GM23338 (cell line): ENCODE results near the gene DDX25. TPM values are rescaled to one million over a fixed set of nuclear protein-coding genes. Genes with fewer than 3 reads are reported as not detected.

Source experiments
- ATAC-seq: fragments of 200-7000 bp; cut with Tn5 transposase; 3 replicates; pipeline ENCODE4 v1.9.1; 2020
- DNase-seq: peaks from one replicate; pipeline ENCODE4 v3.0.0-alpha.2; 2015; ENCODE audit warnings: low spot score
- H2AFZ ChIP-seq: fragments of 200-600 bp; sonication (generic); 2 replicates; pipeline ENCODE4 v1.8.0; 2016; ENCODE audit warnings: antibody characterized with exemption, mild to moderate bottlenecking, moderate library complexity
- H3F3A ChIP-seq: fragments of 200-600 bp; sonication (generic); replicated peaks from 2 replicates; pipeline ENCODE4 v1.8.0; 2017; ENCODE audit warnings: antibody characterized with exemption, mixed run types, low read depth
- H3K27ac ChIP-seq: fragments of 200-600 bp; sonication (generic); 2 replicates; pipeline ENCODE4 v1.6.1; 2016; ENCODE audit warnings: low read depth
- H3K27me3 ChIP-seq: fragments of 200-600 bp; sonication (generic); 2 replicates; pipeline ENCODE4 v1.8.0; 2016; ENCODE audit warnings: mild to moderate bottlenecking, mixed run types, moderate library complexity; ENCODE audit not compliant: insufficient read depth
- H3K36me3 ChIP-seq: fragments of 200-600 bp; sonication (generic); 2 replicates; pipeline ENCODE4 v1.8.0; 2016; ENCODE audit warnings: mild to moderate bottlenecking; ENCODE audit not compliant: insufficient read depth
- H3K4me1 ChIP-seq: fragments of 200-600 bp; sonication (generic); 2 replicates; pipeline ENCODE4 v1.8.0; 2016; ENCODE audit warnings: mild to moderate bottlenecking, moderate library complexity; ENCODE audit not compliant: insufficient read depth
- H3K4me2 ChIP-seq: fragments of 200-600 bp; sonication (generic); 2 replicates; pipeline ENCODE4 v1.7.1; 2017; ENCODE audit warnings: mixed run types
- H3K4me3 ChIP-seq: fragments of 200-600 bp; sonication (generic); 2 replicates; pipeline ENCODE4 v1.6.1; 2016; ENCODE audit warnings: mixed run types
- H3K79me2 ChIP-seq: fragments of 200-600 bp; sonication (generic); replicated peaks from 2 replicates; pipeline ENCODE4 v1.8.0; 2017; ENCODE audit warnings: mild to moderate bottlenecking; ENCODE audit not compliant: insufficient read depth
- H3K9me2 ChIP-seq: fragments of 200-600 bp; sonication (generic); 2 replicates; pipeline ENCODE4 v1.8.0; 2017; ENCODE audit not compliant: insufficient read depth
- H4K20me1 ChIP-seq: fragments of 200-600 bp; sonication (generic); replicated peaks from 2 replicates; pipeline ENCODE4 v1.8.0; 2017; ENCODE audit warnings: mild to moderate bottlenecking; ENCODE audit not compliant: insufficient read depth
- H3K27ac Mint-ChIP-seq: 2 replicates; pipeline ENCODE4 v1.8.0; 2020; ENCODE audit warnings: inconsistent platforms, mild to moderate bottlenecking, moderate library complexity, mixed read lengths
- H3K27me3 Mint-ChIP-seq: 3 replicates; pipeline ENCODE4 v1.8.0; 2022; ENCODE audit warnings: low read depth, mild to moderate bottlenecking, moderate library complexity, mixed read lengths, inconsistent platforms; ENCODE audit not compliant: insufficient read depth, poor library complexity
- H3K36me3 Mint-ChIP-seq: 3 replicates; pipeline ENCODE4 v1.8.0; 2021; ENCODE audit warnings: low read depth, mild to moderate bottlenecking, inconsistent platforms, moderate library complexity, mixed read lengths
- H3K4me1 Mint-ChIP-seq: 3 replicates; pipeline ENCODE4 v1.8.0; 2020; ENCODE audit warnings: mild to moderate bottlenecking, inconsistent platforms, mixed read lengths
- H3K4me3 Mint-ChIP-seq: 3 replicates; pipeline ENCODE4 v1.8.0; 2021; ENCODE audit warnings: moderate library complexity, mild to moderate bottlenecking, inconsistent platforms, mixed read lengths
- H3K9me3 Mint-ChIP-seq: 3 replicates; pipeline ENCODE4 v1.8.0; 2020; ENCODE audit warnings: moderate library complexity, mild to moderate bottlenecking, inconsistent platforms, mixed read lengths
- ETS1 ChIP-seq: IDR thresholded peaks from 2 replicates; pipeline ENCODE4 v1.6.1; 2016; ENCODE audit warnings: antibody characterized with exemption
- NANOG ChIP-seq: IDR thresholded peaks from 2 replicates; pipeline ENCODE4 v1.6.1; 2016; ENCODE audit warnings: antibody characterized with exemption, borderline replicate concordance
- REST ChIP-seq: IDR thresholded peaks from one replicate; pipeline ENCODE4 v1.6.1; 2018; ENCODE audit warnings: antibody characterized with exemption; ENCODE audit not compliant: unreplicated experiment
- STAT1 ChIP-seq: IDR thresholded peaks from one replicate; pipeline ENCODE4 v1.6.1; 2016; ENCODE audit warnings: antibody characterized with exemption; ENCODE audit not compliant: unreplicated experiment
- ZNF114 ChIP-seq: fragments of 250-450 bp; sonication (Bioruptor Pico); IDR thresholded peaks from 2 replicates; pipeline ENCODE4 v1.5.0; 2020; ENCODE audit warnings: mild to moderate bottlenecking, moderate library complexity
- ZNF462 ChIP-seq: fragments of 250-450 bp; sonication (Bioruptor Pico); IDR thresholded peaks from 2 replicates; pipeline ENCODE4 v1.5.0; 2020; ENCODE audit warnings: mild to moderate bottlenecking, moderate library complexity
- polyA plus RNA-seq: library from polyadenylated mRNA; unstranded; fragments of >200 nt; fragmentation: Nextera tagmentation; extraction: Ambion mirVana; gene quantifications from 2 replicates; pipeline ENCODE4 v1.2.1, GENCODE V29; 2016
- total RNA-seq: library from RNA; depleted of rRNA; stranded (reverse); fragments of >200 nt; shearing (Covaris generic); gene quantifications from 2 replicates; pipeline ENCODE4 v1.2.3, GENCODE V29; 2014

The DDX25 gene
- total and polyA plus RNA-seq, 2 experiments from 2014 or later: 20.6 to 23.6 TPM

- no peaks in the 10 kb centered on the region for H3K36me3 Mint-ChIP-seq
- no peak overlapping the region for H3K4me2 ChIP-seq
- H3F3A ChIP-seq: no peaks in the 10 kb centered on the region
- no peak overlapping the region for H3K27ac Mint-ChIP-seq
- H3K36me3 ChIP-seq: no peaks in the 10 kb centered on the region
- H3K4me3 Mint-ChIP-seq: no peak overlapping the region
- peaks cover 1% of the 10 kb centered on the region for H3K27me3 Mint-ChIP-seq
- DNase-seq (no peak), ATAC-seq (no peak)
- no peak overlapping the region for H3K4me3 ChIP-seq
- no peaks in the 10 kb centered on the region for H3K9me2 ChIP-seq
- no peaks in the 10 kb centered on the region for H3K4me1 ChIP-seq
- peaks cover 18% of the 10 kb centered on the region; the same call in 2 of the 3 replicates for H3K4me1 Mint-ChIP-seq
- H3K79me2 ChIP-seq: no peaks in the 10 kb centered on the region
- H3K27me3 ChIP-seq: no peaks in the 10 kb centered on the region
- no peaks in the 10 kb centered on the region for H3K9me3 Mint-ChIP-seq
- H4K20me1 ChIP-seq: no peaks in the 10 kb centered on the region
- TF ChIP-seq ZNF462 (CRISPR knock-in tag): no peak
- no peak for TF ChIP-seq ZNF114 (CRISPR knock-in tag)
- TF ChIP-seq STAT1: no peak
- no peak for TF ChIP-seq ETS1
- no peak for TF ChIP-seq NANOG
- H3K27ac ChIP-seq: no peak overlapping the region
- no peak overlapping the region for H2AFZ ChIP-seq
Measured at GRCh38 chr11:125921042-125921441, 16.7 kb downstream of the DDX25 start.

GRCh38 chr11:125922156-125922555 lies 17.8 kb downstream of the DDX25 start:
- DNase-seq: no peak
- no peak overlapping the region for H3K4me3 ChIP-seq
- H3K27ac ChIP-seq: no peak overlapping the region
- peaks cover 20% of the 10 kb centered on the region for H3K4me1 Mint-ChIP-seq
- H3K4me2 ChIP-seq: no peak overlapping the region
- H3K27me3 Mint-ChIP-seq: peaks cover 5% of the 10 kb centered on the region
- H3K9me2 ChIP-seq: no peaks in the 10 kb centered on the region
- no peak overlapping the region for H3K27ac Mint-ChIP-seq
- no peaks in the 10 kb centered on the region for H4K20me1 ChIP-seq
- no peaks in the 10 kb centered on the region for H3K9me3 Mint-ChIP-seq
- no peaks in the 10 kb centered on the region for H3K4me1 ChIP-seq
- no peak for ATAC-seq
- no peaks in the 10 kb centered on the region for H3F3A ChIP-seq
- H3K79me2 ChIP-seq: no peaks in the 10 kb centered on the region
- no peaks in the 10 kb centered on the region for H3K27me3 ChIP-seq
- H2AFZ ChIP-seq: no peak overlapping the region
- H3K36me3 ChIP-seq: no peaks in the 10 kb centered on the region
- no peaks in the 10 kb centered on the region for H3K36me3 Mint-ChIP-seq
- no peak overlapping the region for H3K4me3 Mint-ChIP-seq
- TF ChIP-seq REST (no peak), STAT1 (no peak)
